ENCODE results near the gene MTERF4. TPM values are rescaled to one million over a fixed set of nuclear protein-coding genes. Genes with fewer than 3 reads are reported as not detected.

The MTERF4 gene
- total RNA-seq, 2 donors from 2014 or later = 24.6 to 39.4 TPM

DNA sequence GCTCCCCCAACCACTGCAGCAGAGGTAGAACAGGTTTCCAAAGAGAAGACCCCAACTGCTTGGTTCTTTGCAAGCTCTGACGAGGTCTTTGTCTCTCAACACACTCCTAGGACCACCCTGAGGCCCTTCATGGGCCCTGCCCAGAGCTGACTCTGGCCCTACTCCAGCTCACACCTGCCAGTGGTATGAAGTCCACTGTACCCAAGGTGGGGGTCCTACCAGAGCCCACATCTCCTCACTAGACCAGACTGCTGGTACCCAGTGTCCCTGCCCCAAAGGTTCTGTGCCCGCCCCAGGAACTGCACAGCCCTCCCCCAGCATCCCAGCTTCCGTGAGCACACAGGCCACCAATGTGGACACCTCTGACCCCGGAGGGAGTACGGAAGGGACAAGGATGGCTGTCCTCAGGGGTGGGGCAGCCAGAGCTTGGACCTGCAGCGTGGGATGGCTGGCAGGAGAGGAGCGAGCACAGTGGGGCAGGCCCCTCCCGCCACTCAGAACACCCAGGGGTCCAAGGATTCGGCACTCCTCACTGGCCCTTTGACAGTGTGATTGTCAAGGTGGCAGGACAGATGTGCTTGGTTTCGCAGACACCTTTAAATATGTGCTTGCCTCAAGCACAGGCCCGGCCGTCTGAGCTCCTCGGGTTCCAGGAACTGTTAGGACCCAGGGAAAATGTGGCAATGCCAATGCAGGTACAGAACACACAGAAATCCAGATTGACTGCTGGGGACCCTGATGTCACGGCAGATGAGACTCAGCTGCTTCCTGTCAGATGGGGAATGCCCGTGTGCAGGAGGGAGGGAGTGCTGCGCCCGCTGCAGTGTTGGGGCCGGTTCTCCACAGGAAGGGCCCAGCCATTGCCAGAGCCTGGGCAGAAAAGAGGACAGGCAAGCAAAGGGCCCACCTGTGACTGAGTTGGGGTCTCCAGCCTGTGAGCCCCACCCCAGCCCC lies 51.2 kb downstream of the MTERF4 start:
- Histone ChIP-seq H3K27me3 (replicated peaks; ENCODE audit: insufficient read depth) (no peaks in the 10 kb centered on the region), H3K4me3 (no peak overlapping the region), H3K27ac (no peak overlapping the region), H3K4me1 (ENCODE audit: control insufficient read depth in 1 of 2, low read depth in 2 of 2) (no peaks in the 10 kb centered on the region), H3K36me3 (peaks cover 53% of the 10 kb centered on the region), H3K9me3 (no peaks in the 10 kb centered on the region)
- no peak for ATAC-seq (ENCODE audit: insufficient number of reproducible peaks, low FRiP score, low read depth)
- no peak for DNase-seq (ENCODE audit: low spot score)
- no peak for TF ChIP-seq CTCF (IDR thresholded peaks at IDR 0.05)

DNA sequence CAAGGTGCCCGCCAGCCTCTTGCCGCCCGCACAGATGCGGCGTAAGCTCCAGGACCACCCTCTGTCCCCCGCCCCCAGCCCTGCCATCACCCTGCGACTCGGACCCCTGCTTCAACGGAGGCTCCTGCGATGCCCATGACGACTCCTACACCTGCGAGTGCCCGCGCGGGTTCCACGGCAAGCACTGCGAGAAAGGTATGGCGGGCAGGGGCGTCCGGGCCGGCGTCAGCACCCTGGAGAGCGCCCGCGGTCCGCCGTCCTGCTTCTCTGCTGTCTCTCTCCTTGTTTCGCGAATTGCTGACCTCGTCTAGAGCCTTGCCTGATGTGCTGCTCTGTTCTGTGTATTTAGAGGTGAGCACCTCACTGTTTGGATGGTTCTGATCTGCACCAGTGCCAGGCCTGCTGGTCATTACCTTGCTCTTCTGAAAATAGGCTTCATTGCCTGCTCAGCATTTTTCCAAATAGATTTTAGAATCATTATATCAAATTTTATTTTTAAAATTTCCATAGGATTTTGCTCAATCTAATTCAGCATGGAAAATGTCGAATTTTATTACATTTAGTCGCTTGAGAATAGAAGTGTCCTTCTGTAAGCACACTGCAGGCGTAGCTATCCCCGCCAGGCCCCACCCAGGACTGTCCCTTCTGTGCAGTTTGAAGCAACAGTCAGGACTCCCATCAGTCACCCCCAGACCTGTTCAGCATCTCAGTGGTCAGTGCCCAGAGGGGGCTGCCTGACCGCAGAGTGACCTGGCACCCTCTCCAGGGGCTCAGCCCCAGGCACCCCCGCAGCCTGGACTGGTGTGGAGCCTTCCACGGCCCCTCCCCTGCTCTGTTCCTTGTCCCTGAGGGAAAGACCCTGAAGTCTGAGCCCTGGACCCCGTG lies 52.1 kb downstream of the MTERF4 start:
- no peak for DNase-seq (ENCODE audit: low spot score)
- Histone ChIP-seq H3K4me3 (no peak overlapping the region), H3K36me3 (peaks cover 53% of the 10 kb centered on the region), H3K27ac (no peak overlapping the region), H3K27me3 (replicated peaks; ENCODE audit: insufficient read depth) (no peaks in the 10 kb centered on the region), H3K9me3 (no peaks in the 10 kb centered on the region), H3K4me1 (ENCODE audit: control insufficient read depth in 1 of 2, low read depth in 2 of 2) (no peaks in the 10 kb centered on the region)
- ATAC-seq (ENCODE audit: insufficient number of reproducible peaks, low FRiP score, low read depth) = no peak
- no peak for TF ChIP-seq CTCF (IDR thresholded peaks at IDR 0.05)

- ATAC-seq (ENCODE audit: insufficient number of reproducible peaks, low FRiP score, low read depth) (no peak), DNase-seq (ENCODE audit: low spot score) (no peak)
- no peaks in the 10 kb centered on the region for H3K9me3 ChIP-seq
- no peak overlapping the region for H3K4me3 ChIP-seq
- H3K27ac ChIP-seq = no peak overlapping the region
- TF ChIP-seq CTCF (IDR thresholded peaks at IDR 0.05) = no peak
- H3K4me1 ChIP-seq (ENCODE audit: control insufficient read depth in 1 of 2, low read depth in 2 of 2) = no peaks in the 10 kb centered on the region
- peaks cover 54% of the 10 kb centered on the region for H3K36me3 ChIP-seq
- H3K27me3 ChIP-seq (replicated peaks; ENCODE audit: insufficient read depth) = no peaks in the 10 kb centered on the region
Observed at GRCh38 chr2:241048949-241049343, 53.1 kb downstream of the MTERF4 start.

DNA sequence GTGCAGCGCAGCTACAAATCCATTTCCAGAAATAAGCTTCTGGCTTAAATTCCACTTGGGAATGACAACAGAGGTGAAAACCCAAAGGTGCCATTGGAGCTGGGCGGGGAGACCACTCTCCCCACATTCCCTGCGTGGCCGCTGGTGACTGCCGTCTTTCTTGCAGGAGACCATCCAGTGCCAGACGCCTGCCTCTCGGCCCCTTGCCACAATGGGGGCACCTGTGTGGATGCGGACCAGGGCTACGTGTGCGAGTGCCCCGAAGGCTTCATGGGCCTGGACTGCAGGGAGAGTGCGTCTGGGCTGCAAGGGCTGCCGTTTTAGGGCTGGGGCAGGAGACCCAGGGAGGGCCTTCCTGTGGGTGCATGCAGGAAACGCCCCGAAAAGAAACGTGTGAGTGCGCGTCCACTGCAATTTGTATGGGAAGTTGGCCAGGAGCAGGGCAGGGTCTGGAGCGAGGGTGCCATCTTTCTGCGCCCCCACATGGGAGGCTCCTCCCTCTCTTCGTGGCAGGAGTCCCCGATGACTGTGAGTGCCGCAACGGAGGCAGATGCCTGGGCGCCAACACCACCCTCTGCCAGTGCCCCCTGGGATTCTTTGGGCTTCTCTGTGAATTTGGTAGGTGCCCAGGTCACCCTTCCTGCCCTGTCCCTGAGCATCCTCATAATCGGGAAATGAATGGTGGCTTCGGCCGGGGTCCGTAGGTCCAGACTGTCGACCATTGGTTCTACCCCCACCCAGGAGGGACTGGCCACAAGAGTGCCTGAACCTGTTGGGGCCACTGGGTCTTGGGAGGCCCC lies 53.7 kb downstream of the MTERF4 start:
- peaks cover 48% of the 10 kb centered on the region for H3K36me3 ChIP-seq
- no peak overlapping the region for H3K27ac ChIP-seq
- H3K27me3 ChIP-seq (replicated peaks; ENCODE audit: insufficient read depth) = no peaks in the 10 kb centered on the region
- no peak for TF ChIP-seq CTCF (IDR thresholded peaks at IDR 0.05)
- DNase-seq (ENCODE audit: low spot score) (no peak), ATAC-seq (ENCODE audit: insufficient number of reproducible peaks, low FRiP score, low read depth) (no peak)
- no peaks in the 10 kb centered on the region for H3K9me3 ChIP-seq
- H3K4me3 ChIP-seq = no peak overlapping the region
- H3K4me1 ChIP-seq (ENCODE audit: control insufficient read depth in 1 of 2, low read depth in 2 of 2) = no peaks in the 10 kb centered on the region

Measured in thoracic aorta (tissue), 2 donors.